Erythroblast (primary cell): ENCODE measurements around the gene CLCN2.

Experiments
- GATA1 ChIP-seq: IDR thresholded peaks from 2 replicates; pipeline ENCODE4 v1.6.1; 2011; ENCODE audit warnings: low read depth, mild to moderate bottlenecking, control low read depth, low read length, moderate library complexity
- POLR2A ChIP-seq: IDR thresholded peaks from 2 replicates; pipeline ENCODE4 v1.6.1; 2011; ENCODE audit warnings: mild to moderate bottlenecking, low read length

GRCh38 chr3:184353546-184353941 is 7.9 kb downstream of the CLCN2 start:
- TF ChIP-seq POLR2A = no peak
- no peak for TF ChIP-seq GATA1
